HCT116 (cell line): ENCODE results near the gene GALNT18. TPM values are rescaled to one million over a fixed set of nuclear protein-coding genes. Genes with fewer than 3 reads are reported as not detected.

Source experiments
- ATAC-seq: fragments of 200-7000 bp; cut with Tn5 transposase; 2 replicates; pipeline ENCODE4 v1.9.1; 2020; ENCODE audit warnings: mild to moderate bottlenecking, moderate library complexity
- BruUV-seq: library from RNA; stranded (reverse); fragments of 400-500 nt; replicated peaks from 2 replicates; lab custom pipeline; 2021; lab: Mats Ljungman, UMichigan
- CTCF ChIA-PET: fragments of 300-600 bp; sonication (Branson Sonifier 250); formaldehyde crosslinking; loops from one replicate; lab custom pipeline; 2021; ENCODE audit warnings: antibody characterized with exemption; lab: Charles Lee
- POLR2A ChIA-PET: fragments of 300-600, 350-600 bp; sonication (Branson Sonifier 250); formaldehyde crosslinking; loops from one replicate; lab custom pipeline; 2021; ENCODE audit warnings: antibody characterized with exemption; lab: Charles Lee
- RAD21 ChIA-PET, 2 experiments: fragments of 300-600 bp; sonication (Branson Sonifier 250); formaldehyde crosslinking; loops; one replicate each; lab custom pipeline; 2023; ENCODE audit warnings: low total read pairs in 2 of 2; ENCODE audit not compliant: uncharacterized antibody in 2 of 2, unreplicated experiment in 2 of 2, low non-redundant PET in 1 of 2; lab: Charles Lee
- DNase-seq: peaks from one replicate; pipeline ENCODE4 v3.0.0-alpha.2; 2010; ENCODE audit warnings: low read depth, low spot score
- H2AFZ ChIP-seq: fragments of 200-600 bp; shearing (Covaris generic), sonication (generic); 2 replicates; pipeline ENCODE4 v1.6.1; 2017; ENCODE audit warnings: low read depth, mixed run types, mixed read lengths, antibody characterized with exemption, low read length; ENCODE audit not compliant: poor library complexity, severe bottlenecking
- H3K27ac ChIP-seq: 2 replicates; pipeline ENCODE4 v1.5.1; 2012; ENCODE audit warnings: low read depth, low read length
- H3K27me3 ChIP-seq: fragments of 200-600 bp; sonication (generic); 2 replicates; pipeline ENCODE4 v1.6.1; 2016; ENCODE audit warnings: mixed run types, low read length, mixed read lengths; ENCODE audit not compliant: insufficient read depth
- H3K36me3 ChIP-seq, 2 experiments: fragments of 200-500 bp in 1 of 2; fragments of 200-600 bp in 1 of 2; sonication (Bioruptor generic) in 1 of 2; sonication (generic) in 1 of 2; 2 replicates each; pipeline versions ENCODE4 v1.5.1 to v1.6.1; 2014 to 2016; ENCODE audit warnings: low read length in 2 of 2, inconsistent platforms in 1 of 2, mixed read lengths in 1 of 2, mixed run types in 1 of 2; ENCODE audit not compliant: insufficient read depth in 2 of 2, control insufficient read depth in 1 of 2
- H3K4me1 ChIP-seq, 2 experiments: fragments of 200-600 bp in 1 of 2; sonication (generic) in 1 of 2; 2 replicates each; pipeline versions ENCODE4 v1.5.1 to v1.6.1; 2012 to 2017; ENCODE audit warnings: low read length in 2 of 2, inconsistent platforms in 1 of 2, mild to moderate bottlenecking in 1 of 2, mixed read lengths in 1 of 2, mixed run types in 1 of 2, moderate library complexity in 1 of 2; ENCODE audit not compliant: insufficient read depth in 2 of 2, control insufficient read depth in 1 of 2
- H3K4me2 ChIP-seq: fragments of 200-600 bp; sonication (generic); 2 replicates; pipeline ENCODE4 v1.6.1; 2017; ENCODE audit warnings: mixed run types, low read length, mixed read lengths
- H3K4me3 ChIP-seq, 2 experiments: fragments of 200-600 bp in 1 of 2; sonication (generic) in 1 of 2; replicated peaks in 1 of 2; 2 replicates each; pipeline ENCODE4 v1.5.1; 2011 to 2016; ENCODE audit warnings: low read length in 2 of 2, control low read depth in 1 of 2, low read depth in 1 of 2, mild to moderate bottlenecking in 1 of 2, mixed read lengths in 1 of 2, mixed run types in 1 of 2
- H3K79me2 ChIP-seq: fragments of 200-600 bp; sonication (generic); 2 replicates; pipeline ENCODE4 v1.6.1; 2017; ENCODE audit warnings: mild to moderate bottlenecking, mixed run types, low read length, moderate library complexity, mixed read lengths; ENCODE audit not compliant: insufficient read depth
- H3K9ac ChIP-seq: fragments of 200-600 bp; sonication (generic); 2 replicates; pipeline ENCODE4 v1.6.1; 2016; ENCODE audit warnings: low read length, mixed read lengths
- H3K9me2 ChIP-seq: fragments of 200-600 bp; sonication (generic), shearing (Covaris generic); 2 replicates; pipeline ENCODE4 v1.6.1; 2017; ENCODE audit warnings: mixed run types, mild to moderate bottlenecking, moderate library complexity; ENCODE audit not compliant: insufficient read depth
- H3K9me3 ChIP-seq, 2 experiments: fragments of 200-500 bp in 1 of 2; fragments of 200-600 bp in 1 of 2; sonication (Bioruptor generic) in 1 of 2; sonication (generic) in 1 of 2; 2 replicates each; pipeline ENCODE4 v1.6.1; 2014 to 2017; ENCODE audit warnings: low read length in 2 of 2, mixed read lengths in 2 of 2, inconsistent platforms in 1 of 2, low read depth in 1 of 2, mild to moderate bottlenecking in 1 of 2, mixed run types in 1 of 2, moderate library complexity in 1 of 2; ENCODE audit not compliant: control insufficient read depth in 1 of 2, insufficient read depth in 1 of 2
- H4K20me1 ChIP-seq: fragments of 200-600 bp; sonication (generic), shearing (Covaris generic); 2 replicates; pipeline ENCODE4 v1.6.1; 2017; ENCODE audit warnings: mixed run types, mild to moderate bottlenecking, moderate library complexity; ENCODE audit not compliant: insufficient read depth
- EZH2 ChIP-seq: fragments of 200-600 bp; sonication (generic); IDR thresholded peaks from 2 replicates; pipeline ENCODE4 v1.6.1; 2017; ENCODE audit warnings: antibody characterized with exemption, mixed run types
- FOSL1 ChIP-seq: IDR thresholded peaks from 2 replicates; pipeline ENCODE4 v1.6.1; 2012; ENCODE audit warnings: low read depth
- POLR2A ChIP-seq: IDR thresholded peaks from 2 replicates; pipeline ENCODE4 v1.7.0; 2011; ENCODE audit warnings: borderline replicate concordance; ENCODE audit not compliant: insufficient read depth, insufficient read length; ENCODE audit errors: extremely low read depth
- RAD21 ChIP-seq: IDR thresholded peaks from 2 replicates; pipeline ENCODE4 v1.6.1; 2012; ENCODE audit warnings: low read depth, mild to moderate bottlenecking
- SIN3A ChIP-seq: IDR thresholded peaks from 2 replicates; pipeline ENCODE4 v1.6.1; 2012; ENCODE audit warnings: low read depth
- SP1 ChIP-seq: IDR thresholded peaks from 2 replicates; pipeline ENCODE4 v1.6.1; 2012; ENCODE audit warnings: low read depth
- SRF ChIP-seq: IDR thresholded peaks from 2 replicates; pipeline ENCODE4 v1.6.1; 2012; ENCODE audit warnings: low read depth
- ZNF274 ChIP-seq: fragments of 200-500 bp; sonication (Bioruptor generic); IDR thresholded peaks from 2 replicates; pipeline ENCODE4 v1.6.1; 2014; ENCODE audit warnings: mild to moderate bottlenecking, low read depth, low read length, inconsistent platforms
- intact Hi-C: fragments of 100-400 bp; cut with micrococcal nuclease; formaldehyde crosslinking; loops from 2 replicates; pipeline ENCODE4 v1.10.0; 2022
- total RNA-seq: library from RNA; stranded (reverse); gene quantifications from one replicate; pipeline ENCODE4 v1.2.1, GENCODE V29; 2021; ENCODE audit not compliant: unreplicated experiment
- TF ChIP-seq, protein P1 (sequence below): IDR thresholded peaks from 2 replicates; pipeline ENCODE4 v1.6.1; 2012; ENCODE audit warnings: low read depth
- TF ChIP-seq, protein P2 (sequence below): IDR thresholded peaks from 2 replicates; pipeline ENCODE4 v1.6.1; 2011; ENCODE audit warnings: mild to moderate bottlenecking, low read length, moderate library complexity; ENCODE audit not compliant: insufficient replicate concordance; ENCODE audit errors: extremely low read depth
- TF ChIP-seq, protein P3 (sequence below): IDR thresholded peaks from 2 replicates; pipeline ENCODE4 v1.6.1; 2012

GALNT18 gene
- total RNA-seq, 1 experiment from 2014 or later = 19.9 TPM

DNA sequence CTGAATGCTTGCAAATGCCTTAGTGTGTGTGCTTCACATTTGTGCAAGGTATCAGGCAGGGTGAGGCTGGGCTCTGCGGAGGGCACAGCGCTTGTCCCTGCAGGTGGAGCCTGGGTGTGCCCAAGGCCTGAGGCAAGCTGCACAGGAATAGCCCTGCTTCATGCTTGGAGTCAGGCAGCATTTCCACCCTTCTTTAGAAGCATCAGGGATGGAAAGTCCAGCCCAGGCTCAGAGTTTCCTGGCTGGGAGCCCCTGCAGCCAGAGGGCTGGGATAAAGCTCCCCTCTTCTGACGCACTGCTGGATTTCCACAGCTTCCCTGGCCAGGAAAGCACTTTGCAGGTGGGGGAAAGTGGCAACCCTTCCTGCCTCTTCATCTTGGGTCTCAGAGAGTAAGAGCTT, 63.4 kb downstream of the GALNT18 start:
- ChIA-PET CTCF (no interaction called here), POLR2A (no interaction called here), RAD21 (no interaction called here)
- intact Hi-C loops = no loop called here
- no peak overlapping the region for H3K4me3 ChIP-seq
- BruUV-seq = no TSS peak
- no peaks in the 10 kb centered on the region for H3K9me3 ChIP-seq
- no peak overlapping the region for H3K27ac ChIP-seq
- no peaks in the 10 kb centered on the region for H3K27me3 ChIP-seq
- no peak overlapping the region for H2AFZ ChIP-seq
- H3K4me1 ChIP-seq = no peaks in the 10 kb centered on the region; a peak in 1 of 4 replicates
- H3K9me2 ChIP-seq = no peaks in the 10 kb centered on the region
- no peaks in the 10 kb centered on the region for H4K20me1 ChIP-seq
- no peak for ATAC-seq
- H3K9ac ChIP-seq = no peak overlapping the region
- H3K79me2 ChIP-seq = peaks cover 9% of the 10 kb centered on the region; the same call in 1 of the 2 replicates
- DNase-seq = no peak
- no peak for TF ChIP-seq SP1
- no peak for TF ChIP-seq ZNF274
- TF ChIP-seq, protein P1, sequence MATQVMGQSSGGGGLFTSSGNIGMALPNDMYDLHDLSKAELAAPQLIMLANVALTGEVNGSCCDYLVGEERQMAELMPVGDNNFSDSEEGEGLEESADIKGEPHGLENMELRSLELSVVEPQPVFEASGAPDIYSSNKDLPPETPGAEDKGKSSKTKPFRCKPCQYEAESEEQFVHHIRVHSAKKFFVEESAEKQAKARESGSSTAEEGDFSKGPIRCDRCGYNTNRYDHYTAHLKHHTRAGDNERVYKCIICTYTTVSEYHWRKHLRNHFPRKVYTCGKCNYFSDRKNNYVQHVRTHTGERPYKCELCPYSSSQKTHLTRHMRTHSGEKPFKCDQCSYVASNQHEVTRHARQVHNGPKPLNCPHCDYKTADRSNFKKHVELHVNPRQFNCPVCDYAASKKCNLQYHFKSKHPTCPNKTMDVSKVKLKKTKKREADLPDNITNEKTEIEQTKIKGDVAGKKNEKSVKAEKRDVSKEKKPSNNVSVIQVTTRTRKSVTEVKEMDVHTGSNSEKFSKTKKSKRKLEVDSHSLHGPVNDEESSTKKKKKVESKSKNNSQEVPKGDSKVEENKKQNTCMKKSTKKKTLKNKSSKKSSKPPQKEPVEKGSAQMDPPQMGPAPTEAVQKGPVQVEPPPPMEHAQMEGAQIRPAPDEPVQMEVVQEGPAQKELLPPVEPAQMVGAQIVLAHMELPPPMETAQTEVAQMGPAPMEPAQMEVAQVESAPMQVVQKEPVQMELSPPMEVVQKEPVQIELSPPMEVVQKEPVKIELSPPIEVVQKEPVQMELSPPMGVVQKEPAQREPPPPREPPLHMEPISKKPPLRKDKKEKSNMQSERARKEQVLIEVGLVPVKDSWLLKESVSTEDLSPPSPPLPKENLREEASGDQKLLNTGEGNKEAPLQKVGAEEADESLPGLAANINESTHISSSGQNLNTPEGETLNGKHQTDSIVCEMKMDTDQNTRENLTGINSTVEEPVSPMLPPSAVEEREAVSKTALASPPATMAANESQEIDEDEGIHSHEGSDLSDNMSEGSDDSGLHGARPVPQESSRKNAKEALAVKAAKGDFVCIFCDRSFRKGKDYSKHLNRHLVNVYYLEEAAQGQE = no peak
- no peaks in the 10 kb centered on the region for H3K36me3 ChIP-seq
- H3K4me2 ChIP-seq = no peak overlapping the region

DNA sequence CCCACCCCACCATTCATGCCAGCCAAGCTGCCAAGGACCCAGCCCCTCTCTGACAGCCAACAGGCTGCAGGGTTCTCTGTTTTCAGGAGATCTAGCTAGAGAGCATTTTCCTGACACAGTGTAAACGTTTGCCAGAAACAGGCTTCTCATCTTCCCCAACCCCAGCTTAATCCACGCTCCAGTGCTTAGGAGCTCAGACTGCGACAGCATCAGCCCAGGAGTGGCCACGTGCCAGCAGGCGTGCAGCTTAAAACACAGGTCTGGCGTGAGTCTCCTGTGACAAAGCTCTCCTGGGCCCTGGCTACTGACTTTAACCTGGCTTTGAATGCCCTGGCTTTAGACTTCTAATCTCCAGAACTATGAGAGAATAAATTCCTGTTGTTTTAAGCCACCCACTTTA, 66.6 kb downstream of the GALNT18 start:
- no peaks in the 10 kb centered on the region for H4K20me1 ChIP-seq
- H3K27me3 ChIP-seq = no peaks in the 10 kb centered on the region
- CTCF ChIA-PET = no interaction called here
- H3K4me3 ChIP-seq = no peak overlapping the region
- no TSS peak for BruUV-seq
- POLR2A ChIA-PET = no interaction called here
- DNase-seq (no peak), ATAC-seq (no peak)
- RAD21 ChIA-PET = no interaction called here
- no peak overlapping the region for H3K9ac ChIP-seq
- H2AFZ ChIP-seq = no peak overlapping the region
- H3K27ac ChIP-seq = no peak overlapping the region
- no peak overlapping the region for H3K4me2 ChIP-seq
- no peaks in the 10 kb centered on the region for H3K9me3 ChIP-seq
- H3K79me2 ChIP-seq = no peaks in the 10 kb centered on the region; the same call in 1 of the 2 replicates
- H3K9me2 ChIP-seq = no peaks in the 10 kb centered on the region
- intact Hi-C loops = no loop called here
- H3K36me3 ChIP-seq = no peaks in the 10 kb centered on the region
- peaks cover 3 to 9% of the 10 kb centered on the region in 2 experiments; a peak in 2 of 4 replicates for H3K4me1 ChIP-seq
- TF ChIP-seq RAD21 (no peak), SIN3A (no peak), SRF (no peak), POLR2A (no peak), FOSL1 (no peak), ZNF274 (no peak), EZH2 (no peak)
- TF ChIP-seq, protein P2, sequence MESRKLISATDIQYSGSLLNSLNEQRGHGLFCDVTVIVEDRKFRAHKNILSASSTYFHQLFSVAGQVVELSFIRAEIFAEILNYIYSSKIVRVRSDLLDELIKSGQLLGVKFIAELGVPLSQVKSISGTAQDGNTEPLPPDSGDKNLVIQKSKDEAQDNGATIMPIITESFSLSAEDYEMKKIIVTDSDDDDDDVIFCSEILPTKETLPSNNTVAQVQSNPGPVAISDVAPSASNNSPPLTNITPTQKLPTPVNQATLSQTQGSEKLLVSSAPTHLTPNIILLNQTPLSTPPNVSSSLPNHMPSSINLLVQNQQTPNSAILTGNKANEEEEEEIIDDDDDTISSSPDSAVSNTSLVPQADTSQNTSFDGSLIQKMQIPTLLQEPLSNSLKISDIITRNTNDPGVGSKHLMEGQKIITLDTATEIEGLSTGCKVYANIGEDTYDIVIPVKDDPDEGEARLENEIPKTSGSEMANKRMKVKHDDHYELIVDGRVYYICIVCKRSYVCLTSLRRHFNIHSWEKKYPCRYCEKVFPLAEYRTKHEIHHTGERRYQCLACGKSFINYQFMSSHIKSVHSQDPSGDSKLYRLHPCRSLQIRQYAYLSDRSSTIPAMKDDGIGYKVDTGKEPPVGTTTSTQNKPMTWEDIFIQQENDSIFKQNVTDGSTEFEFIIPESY = no peak
- TF ChIP-seq, protein P1 = no peak
- TF ChIP-seq, protein P3, sequence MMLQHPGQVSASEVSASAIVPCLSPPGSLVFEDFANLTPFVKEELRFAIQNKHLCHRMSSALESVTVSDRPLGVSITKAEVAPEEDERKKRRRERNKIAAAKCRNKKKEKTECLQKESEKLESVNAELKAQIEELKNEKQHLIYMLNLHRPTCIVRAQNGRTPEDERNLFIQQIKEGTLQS = no peak
